BLaER1 treated with 17β-estradiol and CSF1 and Interleukin-3, amounts not matched to agents 10 nM and 100 nM (cell line): Measurements from ENCODE around the gene MAGI1.
"Not testable (repeated sequence)": the region's sequence is repeated elsewhere in the genome, so short reads cannot be mapped to it uniquely, and the experiment has no call there.

ENCODE experiments used
- H3K27ac ChIP-seq, 11 experiments: shearing (Covaris generic); formaldehyde crosslinking; 2 replicates each; pipeline ENCODE4 v1.8.1; 2022
- H3K27me3 ChIP-seq, 11 experiments: shearing (Covaris generic); formaldehyde crosslinking; 2 replicates each; pipeline ENCODE4 v1.8.1; 2022
- H3K36me3 ChIP-seq, 11 experiments: shearing (Covaris generic); formaldehyde crosslinking; 2 replicates each; pipeline ENCODE4 v1.8.1; 2022
- H3K4me1 ChIP-seq, 10 experiments: shearing (Covaris generic); formaldehyde crosslinking; 2 replicates each; pipeline ENCODE4 v1.8.1; 2022
- H3K4me2 ChIP-seq, 11 experiments: shearing (Covaris generic); formaldehyde crosslinking; 2 replicates each; pipeline ENCODE4 v1.8.1; 2022
- H3K4me3 ChIP-seq, 10 experiments: shearing (Covaris generic); formaldehyde crosslinking; 2 replicates each; pipeline ENCODE4 v1.8.1; 2022
- H3K9ac ChIP-seq, 11 experiments: shearing (Covaris generic); formaldehyde crosslinking; 2 replicates each; pipeline ENCODE4 v1.8.1; 2022
- H3K9me3 ChIP-seq, 11 experiments: shearing (Covaris generic); formaldehyde crosslinking; replicated peaks in 1 of 11; 2 replicates each; pipeline ENCODE4 v1.8.1; 2022
- H4K20me1 ChIP-seq, 11 experiments: shearing (Covaris generic); formaldehyde crosslinking; 2 replicates each; pipeline ENCODE4 v1.8.1; 2022
- Cebpa-rat ChIP-seq, 11 experiments: shearing (Covaris generic); IDR thresholded peaks; 2 replicates each; pipeline ENCODE4 v1.8.1; 2022

Gene MAGI1

GRCh38 chr3:65576966-65577365, 461.8 kb downstream of the MAGI1 start:
- no peak overlapping the region for H3K4me2 ChIP-seq
- no peak overlapping the region for H3K4me3 ChIP-seq
- H3K9me3 ChIP-seq = peaks cover 4 to 48% (median 31%) of the 10 kb centered on the region in 11 experiments; a peak in 19 of 22 replicates
- no peaks in the 10 kb centered on the region for H3K27me3 ChIP-seq
- H3K4me1 ChIP-seq = peaks cover 0 to 38% (median 8%) of the 10 kb centered on the region in 10 experiments; a peak in 9 of 20 replicates
- H4K20me1 ChIP-seq = no peaks in the 10 kb centered on the region
- H3K9ac ChIP-seq = no peak overlapping the region
- no peaks in the 10 kb centered on the region for H3K36me3 ChIP-seq
- no peak overlapping the region for H3K27ac ChIP-seq
- no peak for TF ChIP-seq Cebpa-rat (IDR thresholded peaks at IDR 0.05)

- Histone ChIP-seq H3K4me2 (peak overlapping the region in 1 of 11 experiments; percentile 70; a peak in 1 of 22 replicates), H3K9ac (no peak overlapping the region), H3K4me1 (peaks cover 0 to 30% (median 4%) of the 10 kb centered on the region in 10 experiments; a peak in 9 of 20 replicates), H3K36me3 (no peaks in the 10 kb centered on the region), H3K27ac (no peak overlapping the region), H3K4me3 (no peak overlapping the region), H4K20me1 (no peaks in the 10 kb centered on the region), H3K9me3 (peaks cover 4 to 48% (median 31%) of the 10 kb centered on the region in 11 experiments; a peak in 19 of 22 replicates), H3K27me3 (no peaks in the 10 kb centered on the region)
- TF ChIP-seq Cebpa-rat (IDR thresholded peaks at IDR 0.05) = no peak
These were observed 462.5 kb downstream of the MAGI1 start for GRCh38 chr3:65576228-65576627.

- H3K9me3 ChIP-seq = peaks cover 4 to 54% (median 31%) of the 10 kb centered on the region in 11 experiments; a peak in 19 of 22 replicates
- no peaks in the 10 kb centered on the region for H4K20me1 ChIP-seq
- H3K4me2 ChIP-seq = peak overlapping the region in 3 of 11 experiments; percentile 31 to 70 (median 67); a peak in 5 of 22 replicates
- no peak for TF ChIP-seq Cebpa-rat (IDR thresholded peaks at IDR 0.05)
- no peaks in the 10 kb centered on the region for H3K36me3 ChIP-seq
- peaks cover 0 to 22% (median 0%) of the 10 kb centered on the region in 10 experiments; a peak in 5 of 20 replicates for H3K4me1 ChIP-seq
- no peaks in the 10 kb centered on the region for H3K27me3 ChIP-seq
- H3K9ac ChIP-seq = no peak overlapping the region
- no peak overlapping the region for H3K27ac ChIP-seq
- no peak overlapping the region for H3K4me3 ChIP-seq
These were observed 463.3 kb downstream of the MAGI1 start for GRCh38 chr3:65575376-65575840.

- H3K27ac ChIP-seq = no peak overlapping the region
- H3K4me2 ChIP-seq = no peak overlapping the region
- H3K9ac ChIP-seq = no peak overlapping the region
- H3K36me3 ChIP-seq = no peaks in the 10 kb centered on the region
- no peak overlapping the region for H3K4me3 ChIP-seq
- TF ChIP-seq Cebpa-rat (IDR thresholded peaks at IDR 0.05) = no peak
- H3K4me1 ChIP-seq = peaks cover 0 to 26% (median under 1%) of the 10 kb centered on the region in 10 experiments; a peak in 6 of 20 replicates
- H3K9me3 ChIP-seq = peaks cover 4 to 57% (median 30%) of the 10 kb centered on the region in 11 experiments; a peak in 19 of 22 replicates
- no peaks in the 10 kb centered on the region for H3K27me3 ChIP-seq
- no peaks in the 10 kb centered on the region for H4K20me1 ChIP-seq
These were observed 465.1 kb downstream of the MAGI1 start for GRCh38 chr3:65573548-65574116.

- peaks cover 0 to 33% (median 11%) of the 10 kb centered on the region in 10 experiments; a peak in 12 of 20 replicates for H3K4me1 ChIP-seq
- H3K36me3 ChIP-seq = no peaks in the 10 kb centered on the region
- peaks cover 4 to 52% (median 27%) of the 10 kb centered on the region in 11 experiments; a peak in 18 of 22 replicates for H3K9me3 ChIP-seq
- no peaks in the 10 kb centered on the region for H4K20me1 ChIP-seq
- no peak overlapping the region for H3K4me2 ChIP-seq
- H3K27ac ChIP-seq = no peak overlapping the region
- no peak overlapping the region for H3K4me3 ChIP-seq
- H3K27me3 ChIP-seq = no peaks in the 10 kb centered on the region
- no peak for TF ChIP-seq Cebpa-rat (IDR thresholded peaks at IDR 0.05)
- H3K9ac ChIP-seq = no peak overlapping the region
These were observed 466.4 kb downstream of the MAGI1 start for GRCh38 chr3:65572175-65572777.

GRCh38 chr3:65569845-65570405, 468.8 kb downstream of the MAGI1 start:
- Histone ChIP-seq H3K4me2 (no peak overlapping the region), H3K4me1 (peaks cover 7 to 38% (median 21%) of the 10 kb centered on the region in 10 experiments; a peak in 19 of 20 replicates), H3K4me3 (no peak overlapping the region), H3K27ac (no peak overlapping the region), H3K27me3 (no peaks in the 10 kb centered on the region), H3K9me3 (peaks cover 4 to 48% (median 20%) of the 10 kb centered on the region in 11 experiments; a peak in 18 of 22 replicates), H3K36me3 (no peaks in the 10 kb centered on the region), H4K20me1 (no peaks in the 10 kb centered on the region), H3K9ac (no peak overlapping the region)
- TF ChIP-seq Cebpa-rat (IDR thresholded peaks at IDR 0.05) = no peak

- H3K36me3 ChIP-seq = no peaks in the 10 kb centered on the region
- H3K9ac ChIP-seq = no peak overlapping the region
- no peak overlapping the region for H3K27ac ChIP-seq
- H3K4me1 ChIP-seq = peaks cover 8 to 46% (median 24%) of the 10 kb centered on the region in 10 experiments; a peak in 17 of 20 replicates
- H3K27me3 ChIP-seq = no peaks in the 10 kb centered on the region
- H3K4me3 ChIP-seq = no peak overlapping the region
- no peak for TF ChIP-seq Cebpa-rat (IDR thresholded peaks at IDR 0.05)
- peaks cover 4 to 40% (median 12%) of the 10 kb centered on the region in 11 experiments; a peak in 18 of 22 replicates for H3K9me3 ChIP-seq
- no peak overlapping the region for H3K4me2 ChIP-seq
- H4K20me1 ChIP-seq = no peaks in the 10 kb centered on the region
These were observed 469.6 kb downstream of the MAGI1 start for GRCh38 chr3:65569129-65569528.

GRCh38 chr3:65568497-65568896, 470.2 kb downstream of the MAGI1 start:
- Histone ChIP-seq H3K36me3 (no peaks in the 10 kb centered on the region), H3K9me3 (peaks cover under 1 to 35% (median 6%) of the 10 kb centered on the region in 11 experiments; a peak in 15 of 22 replicates), H3K4me2 (peak overlapping the region in 3 of 11 experiments; percentile 14 to 90 (median 16); a peak in 1 of 22 replicates), H3K27ac (no peak overlapping the region), H3K4me3 (no peak overlapping the region), H3K9ac (no peak overlapping the region), H3K4me1 (peaks cover 8 to 52% (median 30%) of the 10 kb centered on the region in 10 experiments; a peak in 17 of 20 replicates), H3K27me3 (no peaks in the 10 kb centered on the region), H4K20me1 (no peaks in the 10 kb centered on the region)
- TF ChIP-seq Cebpa-rat (IDR thresholded peaks at IDR 0.05) = no peak

- Histone ChIP-seq H3K27ac (0 out of 22 replicates have a peak overlapping the region, but pooled peaks of 1 of the 11 experiments have one; percentile 21), H3K4me2 (peak overlapping the region in 8 of 11 experiments; percentile 29 to 90 (median 66); a peak in 8 of 22 replicates), H3K4me1 (peaks cover 25 to 80% (median 56%) of the 10 kb centered on the region in 10 experiments), H3K9me3 (peaks cover 0 to 21% (median 0%) of the 10 kb centered on the region in 11 experiments; a peak in 5 of 22 replicates)
- not testable (repeated sequence) for H4K20me1 ChIP-seq, H3K36me3 ChIP-seq, H3K27me3 ChIP-seq, H3K9ac ChIP-seq, H3K4me3 ChIP-seq
These were observed 473.0 kb downstream of the MAGI1 start for GRCh38 chr3:65565744-65566143.
